Measurements from ENCODE around the gene NIPBL.
"Not testable (repeated sequence)": the region's sequence is repeated elsewhere in the genome, so short reads cannot be mapped to it uniquely, and the experiment has no call there.

Gene NIPBL

DNA sequence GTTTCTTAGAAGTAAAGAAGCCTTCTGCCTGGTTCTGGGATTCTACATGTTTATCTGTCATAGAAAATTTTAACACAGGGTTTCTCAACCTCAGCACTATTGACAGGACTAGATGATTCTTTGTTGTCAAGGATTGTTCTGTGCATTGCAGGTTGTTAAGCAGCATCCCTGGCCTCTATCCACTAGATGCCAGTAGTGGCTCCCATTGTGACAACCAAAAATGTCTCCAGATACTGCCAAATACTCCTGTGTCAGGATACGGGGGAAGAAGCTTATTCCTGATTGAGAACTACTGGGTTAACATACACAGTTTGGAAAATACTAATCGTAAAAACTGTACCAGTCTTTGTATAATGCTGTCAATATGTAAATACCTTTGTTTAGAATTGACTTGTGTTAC lies 167.1 kb downstream of the NIPBL start:
- no peak for DNase-seq

DNA sequence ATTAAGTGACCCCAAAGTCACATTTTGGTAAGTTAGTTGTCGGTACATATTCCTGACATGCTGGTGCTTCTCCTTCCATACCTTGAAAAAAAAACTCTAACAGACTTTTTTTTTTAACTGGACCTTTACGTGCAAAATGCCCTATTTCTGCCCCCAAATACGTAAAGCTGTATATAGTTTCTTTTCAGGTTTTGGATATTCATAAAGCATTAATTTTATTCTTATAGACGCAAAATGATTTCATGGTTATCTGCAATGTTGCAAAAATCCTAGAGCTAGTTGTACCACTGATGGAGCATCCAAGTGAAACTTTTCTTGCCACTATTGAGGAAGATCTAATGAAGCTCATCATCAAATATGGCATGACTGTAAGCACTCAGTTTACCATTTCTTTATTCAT lies 167.6 kb downstream of the NIPBL start:
- no peak for DNase-seq

DNA sequence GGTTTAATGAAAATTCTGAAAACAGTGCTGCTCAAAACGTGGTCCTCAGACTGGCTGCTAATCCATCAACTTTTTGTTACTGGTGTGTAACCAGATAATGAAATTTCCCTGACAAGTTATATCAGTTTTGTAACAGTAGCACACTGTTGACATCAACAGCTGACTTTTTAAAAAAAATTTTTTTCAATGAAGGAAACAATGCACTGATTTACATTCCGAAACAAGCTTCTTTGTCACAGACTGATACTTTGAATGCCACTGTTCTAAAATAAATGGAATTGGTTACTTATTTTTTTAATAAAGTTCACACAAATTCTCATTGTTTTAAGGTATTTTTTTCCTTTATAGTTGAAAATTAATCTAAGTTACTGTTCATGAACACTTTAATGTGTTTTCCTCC lies 169.1 kb downstream of the NIPBL start:
- DNase-seq = no peak

DNA sequence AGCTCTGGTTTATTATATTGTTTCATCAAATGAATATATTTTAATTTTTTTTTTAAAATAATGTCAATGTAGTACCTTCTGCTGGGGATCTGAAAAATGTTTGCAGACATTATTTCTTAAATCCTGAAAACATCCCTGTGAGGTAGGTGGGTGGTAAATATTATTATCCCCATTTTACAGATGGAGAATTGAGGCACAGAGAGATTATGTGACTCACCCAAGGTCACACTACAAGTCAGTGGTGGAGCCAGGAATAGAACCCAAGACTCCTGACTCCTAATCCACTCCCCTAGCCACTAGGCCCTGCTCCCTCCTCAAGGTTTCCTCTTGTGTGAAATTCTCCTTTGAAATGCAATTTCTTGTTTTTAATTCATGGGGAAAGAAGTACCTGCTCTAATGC lies 171.4 kb downstream of the NIPBL start:
- no peak for DNase-seq

DNA sequence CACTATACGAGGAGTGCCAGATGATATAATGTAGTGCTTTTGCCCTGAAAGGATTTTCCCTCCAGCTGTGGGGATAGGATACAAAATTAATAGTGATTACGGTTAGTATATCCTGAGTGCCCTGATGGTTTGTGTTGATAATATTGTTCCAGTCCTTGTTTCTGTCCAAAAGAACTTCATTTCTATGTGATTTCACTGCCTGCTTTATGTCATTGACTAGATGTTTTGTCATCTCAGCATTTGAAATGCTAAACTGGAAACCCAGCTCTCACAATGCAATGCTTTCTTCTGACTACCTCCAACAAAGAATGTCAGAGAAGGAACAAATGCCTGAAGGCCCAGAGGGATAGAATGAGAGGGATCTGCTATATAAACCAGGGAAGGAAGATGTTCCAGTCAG lies 177.8 kb downstream of the NIPBL start:
- no peak for DNase-seq

DNA sequence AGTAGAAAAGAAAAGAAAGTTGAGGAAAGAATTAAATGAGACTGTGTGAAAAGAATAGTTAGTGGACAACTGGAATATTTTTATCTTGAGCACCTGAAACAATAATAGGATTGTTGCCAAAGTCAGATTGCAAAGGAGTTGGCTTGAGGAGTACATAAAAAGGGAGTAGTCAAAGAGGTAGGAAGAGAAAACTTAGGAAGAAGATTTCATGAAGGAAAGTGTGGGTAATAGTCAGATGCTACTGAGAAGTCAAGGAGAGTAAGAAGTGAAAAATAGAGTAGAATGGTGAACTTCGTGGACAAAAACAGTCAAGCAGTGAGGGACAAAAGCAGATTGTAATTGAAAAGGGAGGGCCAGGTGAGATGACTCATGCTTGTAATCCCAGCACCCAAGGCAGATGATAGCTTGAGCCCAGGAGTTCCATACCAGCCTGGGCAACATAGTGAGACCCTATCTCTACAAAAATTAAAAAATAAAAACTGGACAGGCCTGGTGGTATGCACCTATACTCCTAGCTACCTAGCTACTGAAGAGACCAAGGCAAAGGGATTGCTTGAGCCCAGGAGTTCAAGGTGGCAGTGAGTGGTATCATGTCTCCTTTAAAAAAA lies 178.9 kb downstream of the NIPBL start:
- DNase-seq = no peak

DNA sequence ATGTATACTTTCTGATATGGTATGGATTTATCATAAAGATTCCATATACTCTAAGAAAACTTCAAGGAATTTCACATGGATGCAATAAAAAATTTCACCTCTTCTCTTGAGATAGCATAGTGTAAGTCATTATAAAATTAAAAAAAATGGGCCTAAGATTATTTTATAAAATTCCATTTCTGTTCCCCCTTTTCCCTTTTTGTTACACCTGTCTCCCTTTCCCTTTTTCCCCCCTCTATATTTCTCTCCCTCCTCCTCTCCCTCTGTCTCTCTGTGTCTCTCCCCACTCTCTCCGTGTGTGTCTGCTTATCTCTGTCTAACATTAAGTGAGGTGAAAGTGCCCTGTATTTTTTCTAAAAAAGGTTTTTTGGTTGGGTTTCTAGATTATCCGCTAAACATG lies 180.2 kb downstream of the NIPBL start:
- no peak for DNase-seq

DNA sequence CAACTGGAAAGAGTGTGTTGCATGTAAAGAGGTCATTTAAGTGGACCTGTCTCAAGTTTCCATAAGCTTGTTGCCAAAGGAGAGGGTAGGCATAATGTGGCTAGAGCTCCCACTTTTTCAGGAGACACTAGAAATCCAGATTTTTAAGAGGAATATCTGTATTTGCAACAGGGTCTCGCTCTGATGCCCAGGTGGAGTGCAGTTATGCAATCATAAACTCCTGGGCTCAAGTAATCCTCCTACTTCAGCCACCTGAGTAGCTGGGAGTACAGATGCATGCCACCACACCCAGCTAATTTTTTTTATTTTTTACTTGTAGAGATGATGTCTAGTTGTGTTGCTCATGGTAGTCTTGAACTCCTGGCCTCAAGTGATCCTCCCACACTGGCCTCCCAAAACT lies 183.5 kb downstream of the NIPBL start:
- DNase-seq = no peak

DNA sequence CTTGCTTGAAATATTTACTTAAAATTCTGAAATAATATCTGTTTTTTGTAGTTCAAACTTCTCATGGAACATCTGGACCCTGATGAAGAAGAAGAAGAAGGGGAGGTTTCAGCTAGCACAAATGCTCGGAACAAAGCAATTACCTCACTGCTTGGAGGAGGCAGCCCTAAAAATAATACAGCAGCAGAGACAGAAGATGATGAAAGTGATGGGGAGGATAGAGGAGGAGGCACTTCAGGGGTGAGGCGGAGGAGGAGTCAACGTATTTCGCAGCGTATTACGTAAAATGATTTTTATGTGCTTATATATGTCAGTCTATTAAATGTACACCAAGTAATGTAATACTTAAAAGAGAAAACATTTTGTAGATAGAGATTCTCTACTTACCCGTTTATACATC lies 187.2 kb downstream of the NIPBL start:
- DNase-seq = no peak

DNA sequence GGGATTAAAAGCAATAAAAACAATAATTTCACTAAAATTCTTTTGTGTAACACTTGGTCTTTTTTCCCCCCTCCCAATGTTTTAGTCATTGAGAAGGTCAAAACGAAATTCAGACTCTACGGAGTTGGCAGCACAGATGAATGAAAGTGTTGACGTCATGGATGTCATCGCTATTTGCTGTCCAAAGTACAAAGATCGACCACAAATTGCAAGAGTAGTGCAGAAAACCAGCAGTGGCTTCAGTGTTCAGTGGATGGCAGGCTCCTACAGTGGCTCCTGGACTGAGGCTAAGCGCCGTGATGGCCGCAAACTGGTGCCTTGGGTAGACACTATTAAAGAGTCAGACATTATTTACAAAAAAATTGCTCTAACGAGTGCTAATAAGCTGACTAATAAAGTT lies 187.9 kb downstream of the NIPBL start:
- no peak for DNase-seq

DNA sequence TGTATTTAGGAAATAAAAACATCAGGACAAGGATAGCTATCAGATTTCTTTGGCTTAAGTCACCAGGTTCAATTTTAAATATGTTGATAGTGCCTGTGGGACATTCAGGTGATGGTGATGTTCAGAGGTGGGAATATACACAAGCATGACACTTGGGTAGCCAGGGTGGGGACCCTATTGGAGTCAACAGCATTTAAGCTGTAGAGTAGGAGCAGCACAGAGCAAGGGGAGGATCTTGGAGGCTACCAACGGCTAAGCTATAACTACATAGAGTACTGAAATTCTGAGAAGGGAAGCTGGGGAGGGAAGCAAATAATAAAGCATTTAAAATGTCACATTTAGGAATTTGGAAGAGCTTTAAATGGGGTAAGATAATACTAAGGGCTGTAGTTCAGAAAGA lies 194.9 kb downstream of the NIPBL start:
- no peak for DNase-seq

DNA sequence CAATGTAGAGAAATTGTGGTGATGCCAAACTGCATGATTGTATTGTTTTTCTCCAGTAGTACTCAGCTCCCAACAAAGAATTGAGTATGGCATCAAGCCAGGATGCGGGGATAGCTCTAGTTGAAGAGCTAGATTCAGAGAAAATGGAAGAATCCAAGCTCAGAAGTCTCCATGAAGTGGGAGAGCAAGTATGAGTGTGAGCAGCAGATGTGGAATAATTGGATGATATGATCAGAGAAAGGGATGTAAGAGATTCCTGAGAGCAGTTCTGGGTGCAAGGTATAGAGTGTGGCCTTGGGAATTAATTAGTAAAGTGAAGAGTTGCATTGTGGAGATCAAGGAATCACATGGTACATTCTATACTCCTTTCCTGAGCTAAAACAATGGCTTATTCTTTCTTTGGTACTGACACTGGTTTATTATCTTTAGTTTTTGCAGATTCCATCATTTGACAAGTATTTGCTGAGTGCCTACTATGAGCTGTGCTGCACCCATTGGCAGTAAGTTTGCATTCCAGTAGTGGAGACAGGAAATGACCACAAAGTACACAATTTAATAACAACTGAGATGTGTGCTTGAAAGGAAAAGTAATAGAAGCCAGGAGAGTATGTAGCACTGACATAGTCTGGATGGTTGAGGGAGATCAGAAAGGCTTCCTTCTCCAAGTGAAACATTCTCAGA lies 195.5 kb downstream of the NIPBL start:
- DNase-seq = no peak

DNA sequence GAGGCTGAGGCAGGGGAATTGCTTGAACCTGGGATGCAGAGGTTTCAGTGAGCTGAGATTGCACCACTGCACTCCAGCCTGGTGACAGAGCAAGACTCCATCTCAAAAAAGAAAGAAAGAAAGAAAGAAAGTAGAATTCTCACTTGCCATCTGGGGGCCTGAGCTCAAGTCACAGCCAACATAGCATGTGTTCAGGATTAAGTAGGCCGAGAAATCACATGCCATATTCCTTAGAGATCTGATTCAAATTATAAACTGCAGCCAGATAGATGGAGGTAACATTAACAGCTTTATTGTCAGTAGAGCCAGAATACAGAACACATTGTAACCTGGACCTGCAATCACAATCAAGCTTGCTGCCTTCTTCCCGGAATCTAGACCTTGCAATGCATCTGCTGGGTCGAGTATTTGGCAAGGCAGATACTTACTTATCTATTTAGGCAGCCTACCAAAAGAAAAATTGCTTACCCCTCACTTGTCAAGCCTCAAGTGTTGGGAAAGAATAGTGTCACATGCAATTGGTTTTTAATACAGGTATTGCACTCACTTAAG lies 198.9 kb downstream of the NIPBL start:
- no peak for DNase-seq

DNA sequence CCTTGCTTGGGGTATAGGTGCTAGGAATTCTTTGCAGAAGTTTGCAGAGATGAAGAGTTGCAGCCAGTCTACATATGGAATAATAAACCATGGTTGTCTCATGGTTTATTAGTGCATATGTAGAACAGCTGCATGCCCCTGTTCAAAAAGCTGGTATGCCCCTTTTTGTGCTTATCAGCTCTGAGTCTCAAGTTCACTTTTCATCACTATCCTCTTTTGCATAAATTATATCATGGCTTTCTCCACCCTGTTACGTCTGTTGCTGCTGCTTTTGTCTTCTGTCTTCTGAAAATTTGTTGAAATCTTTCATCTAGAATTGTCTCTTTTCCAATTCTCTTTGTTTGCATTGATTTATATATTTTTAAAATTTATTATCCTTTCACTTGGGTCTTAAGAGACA lies 200.6 kb downstream of the NIPBL start:
- DNase-seq = no peak

DNA sequence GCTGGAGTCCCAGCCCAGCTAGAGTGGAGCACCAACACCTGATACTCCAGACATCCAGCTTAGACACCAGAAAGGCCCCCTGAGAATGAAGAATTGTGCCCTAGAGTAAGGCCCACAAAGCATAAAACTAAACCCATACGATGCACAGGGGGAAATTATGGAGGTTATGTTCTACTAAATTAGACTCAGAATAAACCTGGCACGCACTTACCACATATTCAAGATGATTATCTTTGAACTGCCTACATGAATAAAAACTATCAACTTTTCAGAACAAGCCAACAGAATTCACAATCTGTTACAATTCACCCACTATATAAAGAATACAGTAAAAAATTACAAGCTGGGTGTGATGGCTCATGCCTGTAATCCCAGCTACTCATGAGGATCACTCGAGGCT lies 204.1 kb downstream of the NIPBL start:
- no peak for DNase-seq

DNA sequence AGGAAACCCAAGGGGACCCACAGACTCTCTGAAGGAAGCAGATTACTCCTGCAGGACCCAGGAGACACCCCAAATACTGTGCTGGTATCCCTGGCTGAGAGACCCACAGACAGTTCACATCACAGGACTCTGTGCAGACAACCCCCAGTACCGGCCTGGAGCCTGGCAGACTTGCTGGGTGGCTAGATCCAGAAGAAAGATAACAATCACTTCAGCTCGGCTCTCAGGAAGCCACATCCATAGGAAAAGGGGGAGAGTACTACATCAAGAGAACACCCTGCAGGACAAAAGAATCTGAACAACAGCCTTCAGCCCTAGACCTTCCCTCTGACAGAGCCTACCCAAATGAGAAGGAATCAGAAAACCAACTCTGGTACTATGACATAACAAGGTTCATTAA lies 206.4 kb downstream of the NIPBL start:
- not testable (repeated sequence) for DNase-seq

DNA sequence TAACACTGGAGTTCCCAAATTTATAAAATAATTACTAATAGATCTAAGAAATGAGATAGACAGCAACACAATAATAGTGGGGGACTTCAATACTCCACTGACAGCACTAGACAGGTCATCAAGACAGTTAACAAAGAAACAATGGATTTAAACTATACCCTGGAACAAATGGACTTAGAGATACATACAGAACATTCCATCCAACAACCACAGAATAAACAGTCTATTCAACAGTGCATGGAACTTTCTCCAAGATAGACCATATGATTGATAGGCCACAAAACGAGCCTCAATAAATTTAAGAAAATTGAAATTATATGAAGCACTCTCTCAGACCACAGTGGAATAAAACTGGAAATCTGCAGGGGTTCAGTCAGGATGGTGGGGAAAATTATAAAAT lies 209.5 kb downstream of the NIPBL start:
- DNase-seq = not testable (repeated sequence)

DNA sequence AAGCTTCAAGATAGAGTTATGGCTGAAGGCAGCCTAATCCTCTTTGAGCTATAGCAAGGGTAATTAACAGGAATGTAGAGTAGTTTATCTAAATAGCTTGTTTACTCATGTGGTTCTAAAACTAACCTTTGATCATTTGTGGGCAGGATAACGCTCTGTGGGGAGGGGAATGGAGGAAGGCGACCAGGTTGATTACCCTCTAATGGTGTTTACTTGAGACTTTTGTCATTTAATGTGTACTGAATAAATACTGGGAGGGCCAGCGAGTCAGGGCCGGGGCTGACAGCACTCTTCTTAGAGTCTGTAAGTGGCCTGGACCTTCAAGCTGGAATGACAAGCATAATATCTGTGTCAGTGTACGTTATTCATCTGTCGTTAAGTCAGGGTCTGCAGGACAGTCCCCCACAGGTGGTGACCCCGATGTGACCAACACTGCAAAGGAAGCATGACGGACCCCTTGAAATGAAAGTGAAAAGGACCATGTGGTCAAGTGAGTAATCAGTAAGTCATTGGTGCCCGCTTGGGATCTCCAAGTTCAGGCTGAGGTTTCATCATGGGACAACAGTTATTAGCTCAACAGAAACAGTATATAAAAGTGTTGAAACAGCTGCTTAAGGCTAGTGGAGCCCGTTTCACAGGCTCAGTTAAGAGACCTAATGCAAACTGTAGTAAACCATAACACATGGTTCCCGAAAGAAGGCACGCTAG lies 210.1 kb downstream of the NIPBL start:
- no peak for DNase-seq

DNA sequence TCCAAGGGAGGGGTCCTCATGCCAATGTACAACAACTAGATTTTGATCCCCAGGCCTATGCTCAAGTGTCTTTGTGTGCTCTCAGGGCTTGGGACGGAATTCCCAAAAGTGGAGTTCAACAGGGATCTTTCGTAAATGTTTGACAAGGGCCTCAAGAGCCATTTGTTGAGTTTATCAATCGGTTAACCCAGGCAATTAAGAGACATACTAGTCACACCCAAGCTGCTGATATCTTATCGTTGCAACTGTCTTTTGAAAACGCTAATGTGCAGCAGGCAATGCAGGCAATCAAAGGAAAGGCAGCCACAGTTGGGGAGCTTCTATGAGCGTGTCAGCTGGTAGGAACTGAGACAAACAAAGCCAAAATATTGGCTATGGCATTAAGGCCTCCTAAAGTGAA lies 211.4 kb downstream of the NIPBL start:
- DNase-seq = no peak

DNA sequence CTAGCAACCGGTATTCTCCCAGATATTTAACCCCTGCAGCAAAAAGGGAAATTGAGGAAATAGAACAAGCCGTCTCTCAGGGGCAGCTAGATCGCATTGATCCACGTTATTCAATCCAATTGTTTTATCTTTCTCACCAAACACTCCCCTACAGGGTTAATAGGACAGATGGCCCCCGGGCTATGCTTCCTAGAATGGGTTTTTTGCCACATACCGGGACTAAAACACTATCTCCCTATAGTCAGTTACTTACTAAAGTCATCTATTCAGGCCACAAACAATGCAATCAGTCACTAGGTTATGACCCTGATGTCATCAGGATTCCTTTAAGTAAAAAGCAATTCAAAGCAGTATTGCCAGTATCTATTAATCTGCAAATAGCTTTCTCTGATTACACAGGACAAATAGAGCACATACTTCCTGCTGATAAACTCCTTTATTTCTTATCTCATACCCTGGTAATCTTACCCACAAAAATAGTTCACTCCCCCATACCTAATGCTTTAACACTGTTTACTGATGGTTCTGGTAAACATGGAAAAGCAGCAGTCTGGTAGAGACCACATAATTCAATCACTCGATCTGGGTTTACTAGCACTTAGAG lies 213.7 kb downstream of the NIPBL start:
- no peak for DNase-seq

DNA sequence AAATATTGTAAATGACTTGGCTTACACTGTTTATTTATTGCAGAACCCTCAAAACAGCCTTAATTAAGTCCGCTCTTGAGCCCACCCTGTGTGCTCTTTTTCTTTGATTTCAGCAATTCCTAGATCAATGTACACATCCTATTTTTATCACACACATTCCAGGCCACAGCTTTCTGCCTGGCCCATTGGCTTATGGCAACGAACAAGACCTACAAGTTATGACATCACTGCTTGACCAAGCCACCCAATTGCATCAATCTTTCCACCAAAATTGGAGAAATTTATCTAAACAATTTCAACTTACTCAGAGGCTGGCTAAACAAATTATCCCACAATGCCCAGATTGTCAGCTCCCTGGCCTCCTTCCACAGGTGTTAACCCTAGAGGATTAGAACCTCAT lies 214.2 kb downstream of the NIPBL start:
- DNase-seq = no peak

DNA sequence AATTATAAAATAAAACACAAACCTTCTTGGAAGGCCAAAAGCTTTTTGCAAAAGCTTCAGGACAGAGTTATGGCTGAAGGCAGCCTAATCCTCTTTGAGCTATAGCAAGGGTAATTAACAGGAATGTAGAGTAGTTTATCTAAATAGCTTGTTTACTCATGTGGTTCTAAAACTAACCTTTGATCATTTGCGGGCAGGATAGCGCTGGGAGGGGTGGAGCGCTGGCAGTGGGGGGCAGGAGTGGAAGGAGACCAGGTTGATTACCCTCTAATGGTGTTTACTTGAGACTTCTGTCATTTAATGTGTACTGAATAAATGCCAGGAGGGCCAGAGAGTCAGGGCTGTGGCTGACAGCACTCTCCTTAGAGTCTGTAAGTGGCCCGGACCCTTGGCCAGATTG lies 217.2 kb downstream of the NIPBL start:
- DNase-seq = not testable (repeated sequence)

DNA sequence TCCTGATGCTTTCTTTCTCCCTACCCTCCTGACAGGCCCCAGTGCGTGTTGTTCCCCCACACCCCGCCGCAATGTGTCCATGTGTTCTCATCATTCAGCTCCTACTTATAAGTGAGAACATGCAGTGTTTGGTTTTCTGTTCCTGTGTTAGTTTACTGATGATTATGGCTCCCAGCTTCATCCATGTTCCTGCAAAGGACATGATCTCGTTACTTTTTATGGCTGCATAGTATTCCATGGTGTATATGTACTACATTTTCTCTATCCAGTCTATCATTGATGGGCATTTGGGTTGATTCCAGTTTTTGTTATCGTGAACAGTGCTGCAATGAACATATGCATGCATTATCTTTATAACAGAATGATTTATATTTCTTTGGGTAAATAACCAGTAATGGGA lies 222.7 kb downstream of the NIPBL start:
- DNase-seq = not testable (repeated sequence)

DNA sequence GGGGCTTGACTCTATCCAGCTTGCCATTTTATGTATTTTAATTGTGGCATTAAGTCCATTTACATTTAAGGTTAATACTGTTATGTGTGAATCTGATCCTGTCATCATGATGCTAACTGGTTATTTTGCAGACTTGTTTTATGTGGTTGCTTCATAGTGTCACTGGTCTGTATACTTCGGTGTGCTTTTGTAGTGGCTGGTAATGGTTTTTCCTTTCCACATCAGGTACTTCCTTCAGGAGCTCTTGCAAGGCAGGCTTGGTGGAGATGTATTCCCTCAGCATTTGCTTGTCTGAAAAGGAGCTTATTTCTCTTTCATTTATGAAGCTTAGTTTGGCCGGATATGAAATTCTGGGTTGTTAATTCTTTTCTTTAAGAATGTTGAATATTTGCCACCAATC lies 226.7 kb downstream of the NIPBL start:
- no peak for DNase-seq

Measured in activated CD4-positive, alpha-beta T cell treated with anti-CD3 and anti-CD28 coated beads for 48 hours (primary cell).